Esophagus squamous epithelium (tissue), 5 donors: Measurements from ENCODE around the gene FBXO10. TPM values are rescaled to one million over a fixed set of nuclear protein-coding genes. Genes with fewer than 3 reads are reported as not detected.

Experiments used
- DNase-seq: peaks from one replicate; lab custom pipeline; 2025; lab: John Stamatoyannopoulos, UW
- H3K27ac ChIP-seq, 4 donors: fragments of 200-600 bp; sonication (generic); one replicate each; pipeline ENCODE4 v1.5.1; 2016 to 2019; ENCODE audit warnings: mild to moderate bottlenecking in 1 of 4
- H3K27me3 ChIP-seq, 4 donors: fragments of 200-600 bp; sonication (generic); 1 replicate in 3 of 4; 2 replicates in 1 of 4; pipeline versions ENCODE4 v1.5.1 to v1.6.0; 2017 to 2021; ENCODE audit warnings: antibody characterized with exemption in 1 of 4
- H3K36me3 ChIP-seq, 3 donors: fragments of 200-600 bp; sonication (generic); one replicate each; pipeline ENCODE4 v1.5.1; 2016 to 2019
- H3K4me1 ChIP-seq, 3 donors: fragments of 200-600 bp; sonication (generic); one replicate each; pipeline ENCODE4 v1.5.1; 2017 to 2019
- H3K4me3 ChIP-seq, 4 donors: fragments of 200-600 bp; sonication (generic); 1 replicate in 3 of 4; 2 replicates in 1 of 4; pipeline ENCODE4 v1.5.1; 2016 to 2019; ENCODE audit warnings: mild to moderate bottlenecking in 2 of 4, moderate library complexity in 1 of 4
- H3K9me3 ChIP-seq, 3 donors: fragments of 200-600 bp; sonication (generic); one replicate each; pipeline ENCODE4 v1.5.1; 2016 to 2019
- CTCF ChIP-seq, 6 experiments: fragments of 450-650 bp in 4 of 6; fragments of 200-600 bp in 2 of 6; sonication (generic) in 2 of 6; IDR thresholded peaks; one replicate each; pipeline ENCODE4 v1.5.1; 2016 to 2019; ENCODE audit warnings: antibody characterized with exemption in 6 of 6, mild to moderate bottlenecking in 4 of 6, moderate library complexity in 4 of 6
- POLR2A ChIP-seq, 4 donors: fragments of 450-650 bp; IDR thresholded peaks; one replicate each; pipeline ENCODE4 v1.6.1; 2017; ENCODE audit warnings: antibody characterized with exemption in 4 of 4, mild to moderate bottlenecking in 4 of 4, moderate library complexity in 3 of 4
- WGBS, 2 donors: methylation state at CpG; one replicate each; pipeline ENCODE4 v1.1.5; 2018; 5-methylcytosine and 5-hydroxymethylcytosine counted together
- intact Hi-C: fragments of 100-400 bp; cut with DNase I; formaldehyde crosslinking; loops from one replicate; pipeline ENCODE4 v1.15.0; 2022
- total RNA-seq, 4 donors: library from RNA; depleted of rRNA; stranded (reverse); fragments of >200 nt; gene quantifications; one replicate each; pipeline ENCODE4 v1.1.0, GENCODE V29; 2016
- donor health status: DM: yes; HTN: yes; CAD: no.

Gene FBXO10
- total RNA-seq, 4 donors from 2014 or later = 3.4 to 6.0 (median 4.4) TPM

- no peaks in the 10 kb centered on the region for H3K27me3 ChIP-seq
- H3K4me1 ChIP-seq = no peaks in the 10 kb centered on the region
- H3K36me3 ChIP-seq = no peaks in the 10 kb centered on the region
- DNase-seq = no peak
- no peak for TF ChIP-seq POLR2A (IDR thresholded peaks at IDR 0.05)
- TF ChIP-seq CTCF (IDR thresholded peaks at IDR 0.05) = no peak
- H3K27ac ChIP-seq = no peak overlapping the region
- intact Hi-C loops = no loop called here
- H3K9me3 ChIP-seq = no peaks in the 10 kb centered on the region
- no peak overlapping the region for H3K4me3 ChIP-seq
Measured at GRCh38 chr9:37555786-37556185, 20.4 kb downstream of the FBXO10 start.

GRCh38 chr9:37554318-37554717, 21.9 kb downstream of the FBXO10 start:
- intact Hi-C loops = no loop called here
- DNase-seq = no peak
- TF ChIP-seq POLR2A (IDR thresholded peaks at IDR 0.05) (no peak), CTCF (IDR thresholded peaks at IDR 0.05) (no peak)
- 89 to 96% methylated on average over 3 of the region's 3 CpGs for WGBS, 2 donors
- Histone ChIP-seq H3K4me3 (no peak overlapping the region), H3K4me1 (peaks cover 0 to 6% (median 0%) of the 10 kb centered on the region in 3 donors), H3K9me3 (no peaks in the 10 kb centered on the region), H3K27me3 (no peaks in the 10 kb centered on the region), H3K36me3 (no peaks in the 10 kb centered on the region), H3K27ac (no peak overlapping the region)

GRCh38 chr9:37551888-37552287, 24.3 kb downstream of the FBXO10 start:
- Histone ChIP-seq H3K9me3 (no peaks in the 10 kb centered on the region), H3K36me3 (no peaks in the 10 kb centered on the region), H3K27me3 (no peaks in the 10 kb centered on the region), H3K27ac (no peak overlapping the region), H3K4me3 (no peak overlapping the region), H3K4me1 (peaks cover 0 to 9% (median 0%) of the 10 kb centered on the region in 3 donors)
- no peak for TF ChIP-seq CTCF (IDR thresholded peaks at IDR 0.05)
- no peak for DNase-seq
- 81 to 89% methylated on average over 2 of the region's 2 CpGs for WGBS, 2 donors
- intact Hi-C loops = no loop called here

GRCh38 chr9:37551468-37551867, 24.7 kb downstream of the FBXO10 start:
- Histone ChIP-seq H3K4me3 (no peak overlapping the region), H3K27ac (no peak overlapping the region), H3K9me3 (no peaks in the 10 kb centered on the region), H3K36me3 (no peaks in the 10 kb centered on the region), H3K4me1 (peaks cover 0 to 9% (median 0%) of the 10 kb centered on the region in 3 donors), H3K27me3 (no peaks in the 10 kb centered on the region)
- 80 to 87% methylated on average over 2 to 3 of the region's 3 CpGs for WGBS, 2 donors
- no peak for TF ChIP-seq POLR2A (IDR thresholded peaks at IDR 0.05)
- TF ChIP-seq CTCF (IDR thresholded peaks at IDR 0.05) = no peak
- DNase-seq = no peak
- intact Hi-C loops = no loop called here

DNA sequence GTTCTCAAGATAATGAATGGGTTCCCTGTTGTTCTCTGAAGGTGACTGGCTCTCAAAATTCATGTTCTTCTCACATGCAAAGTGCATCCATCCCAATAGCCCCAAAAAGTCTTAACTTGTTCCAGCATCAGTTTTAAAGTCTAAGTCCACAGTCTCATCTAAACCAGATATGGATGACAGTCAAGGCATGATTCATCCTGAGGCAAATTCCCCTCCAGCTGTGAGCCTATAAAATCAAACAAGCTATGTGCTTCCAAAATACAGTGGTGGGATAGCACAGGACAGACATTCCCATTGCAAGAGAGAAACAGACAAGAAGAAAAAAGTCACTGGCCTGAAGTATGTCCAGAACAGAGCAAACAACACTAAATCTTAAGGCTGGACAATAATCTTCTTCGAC, 25.4 kb downstream of the FBXO10 start:
- peaks cover 0 to 9% (median 0%) of the 10 kb centered on the region in 3 donors for H3K4me1 ChIP-seq
- intact Hi-C loops = no loop called here
- no peak overlapping the region for H3K27ac ChIP-seq
- H3K27me3 ChIP-seq = no peaks in the 10 kb centered on the region
- H3K9me3 ChIP-seq = no peaks in the 10 kb centered on the region
- DNase-seq = no peak
- WGBS, 2 donors = 67 to 86% methylated on average over 1 of the region's 1 CpG
- H3K36me3 ChIP-seq = no peaks in the 10 kb centered on the region
- H3K4me3 ChIP-seq = no peak overlapping the region
- TF ChIP-seq POLR2A (IDR thresholded peaks at IDR 0.05) (no peak), CTCF (IDR thresholded peaks at IDR 0.05) (no peak)
